Amygdala (tissue), 56 donors: ENCODE results near the gene SERTAD1.

ENCODE experiments used
- DNase-seq, 56 donors: peaks; one replicate each; lab custom pipeline; 2025; lab: John Stamatoyannopoulos, UW

Gene SERTAD1

DNA sequence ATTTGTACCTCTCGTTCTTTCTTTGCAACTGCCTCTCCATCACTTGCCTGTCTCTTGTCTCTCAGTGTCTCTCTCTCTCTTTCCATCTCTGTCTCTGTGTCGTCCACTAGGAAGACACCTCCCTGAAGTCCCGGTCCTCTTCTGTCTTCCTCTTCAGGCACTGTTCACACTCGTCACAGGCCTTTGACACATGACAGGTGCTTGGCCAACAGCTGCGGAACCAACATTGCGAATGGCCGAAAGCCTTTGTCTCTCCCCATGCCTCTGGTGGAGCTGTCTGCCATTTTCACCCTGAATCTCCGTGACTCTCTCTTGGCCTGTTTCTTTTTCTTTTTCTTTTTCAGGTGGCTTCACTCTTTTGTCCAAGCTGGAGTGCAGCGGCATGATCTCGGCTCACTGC lies 38.6 kb downstream of the SERTAD1 start:
- DNase-seq, result no peak

DNA sequence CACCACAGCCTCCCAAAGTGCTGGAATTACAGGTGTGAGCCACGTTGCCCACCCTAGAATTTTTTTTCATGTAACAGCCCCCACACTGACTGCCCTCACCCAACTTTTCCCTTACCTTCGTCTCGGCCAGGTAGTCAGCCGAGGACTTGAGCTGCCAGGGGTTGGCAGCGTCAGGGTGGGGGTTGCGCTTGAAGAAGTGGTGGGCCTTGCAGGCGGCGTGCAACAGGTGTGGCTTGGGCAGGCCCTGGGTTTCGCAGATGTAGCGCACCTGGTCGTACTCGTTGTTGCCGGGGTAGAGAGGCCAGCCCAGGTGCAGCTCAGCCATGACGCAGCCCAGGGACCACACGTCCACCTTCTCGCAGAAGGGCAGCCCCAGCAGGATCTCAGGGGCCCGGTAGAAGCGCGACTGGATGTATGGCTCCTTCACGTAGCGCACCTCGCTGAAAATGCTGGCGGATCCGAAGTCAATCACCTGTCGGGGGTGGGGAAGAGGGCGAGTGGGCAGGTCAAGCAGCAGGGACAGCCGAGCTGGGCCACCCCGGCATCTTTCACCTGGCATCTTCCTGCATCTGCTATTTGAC lies 42.0 kb downstream of the SERTAD1 start:
- DNase-seq, result no peak

DNA sequence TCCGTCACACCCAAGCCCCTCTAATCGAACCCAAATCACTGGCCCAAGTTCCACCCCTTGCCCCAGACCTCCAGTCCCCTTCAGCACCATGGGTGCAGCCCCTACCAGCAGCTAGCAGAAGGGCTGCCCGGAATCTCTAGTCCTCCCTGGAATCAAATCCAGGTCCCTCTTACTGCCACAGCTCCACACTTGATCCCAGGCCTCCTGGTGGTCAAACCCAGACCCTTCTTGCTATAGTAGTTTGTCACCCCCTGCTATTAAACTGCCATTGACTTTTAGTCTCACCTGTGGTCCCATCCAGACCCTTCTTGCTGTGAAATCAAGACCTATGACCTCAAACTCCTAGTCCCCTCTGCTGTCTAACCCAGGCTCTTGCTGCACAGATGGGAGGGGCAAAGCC lies 44.5 kb downstream of the SERTAD1 start:
- no peak for DNase-seq

DNA sequence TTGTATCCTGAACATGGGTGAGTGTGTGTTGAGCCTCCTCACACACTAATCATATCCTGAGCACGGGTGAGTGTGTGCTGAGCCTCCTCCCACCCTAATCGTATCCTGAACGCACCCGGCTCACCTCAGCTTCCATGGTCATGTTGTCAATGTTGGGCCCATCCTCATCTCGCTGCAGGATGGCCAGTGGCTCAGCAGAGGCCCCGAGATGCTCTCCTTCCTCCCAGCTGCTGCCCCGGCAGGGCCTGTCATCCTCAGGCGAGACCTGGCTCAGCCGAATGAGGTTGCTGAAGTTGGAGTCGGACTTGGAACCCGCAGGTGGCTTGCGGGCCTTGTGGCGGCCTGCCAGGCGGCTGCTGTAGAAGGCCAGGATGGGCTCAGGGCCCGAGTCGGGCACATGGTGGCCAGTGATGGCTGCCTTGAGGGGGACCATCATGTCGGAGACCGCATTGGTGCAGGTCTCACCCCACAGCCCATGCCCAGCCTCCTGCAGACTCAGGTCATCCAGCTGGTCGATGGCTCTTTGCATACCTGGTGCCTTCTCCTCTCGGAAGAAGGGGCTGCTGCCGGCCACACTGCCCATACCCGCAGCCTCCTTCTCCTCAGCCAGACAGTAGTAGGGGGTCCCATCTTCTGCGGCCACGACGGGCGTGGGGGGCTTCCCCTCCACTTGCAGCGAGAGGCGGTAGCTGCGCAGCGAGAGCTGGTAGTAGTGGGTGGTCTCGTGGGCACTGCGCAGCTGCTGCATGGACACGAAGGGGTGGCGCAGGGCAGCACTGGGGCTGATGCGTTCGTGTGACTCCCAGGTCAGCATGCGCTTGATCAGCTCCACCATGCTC lies 45.4 kb downstream of the SERTAD1 start:
- peak in 1 of 56 donors; percentile 10 for DNase-seq

DNA sequence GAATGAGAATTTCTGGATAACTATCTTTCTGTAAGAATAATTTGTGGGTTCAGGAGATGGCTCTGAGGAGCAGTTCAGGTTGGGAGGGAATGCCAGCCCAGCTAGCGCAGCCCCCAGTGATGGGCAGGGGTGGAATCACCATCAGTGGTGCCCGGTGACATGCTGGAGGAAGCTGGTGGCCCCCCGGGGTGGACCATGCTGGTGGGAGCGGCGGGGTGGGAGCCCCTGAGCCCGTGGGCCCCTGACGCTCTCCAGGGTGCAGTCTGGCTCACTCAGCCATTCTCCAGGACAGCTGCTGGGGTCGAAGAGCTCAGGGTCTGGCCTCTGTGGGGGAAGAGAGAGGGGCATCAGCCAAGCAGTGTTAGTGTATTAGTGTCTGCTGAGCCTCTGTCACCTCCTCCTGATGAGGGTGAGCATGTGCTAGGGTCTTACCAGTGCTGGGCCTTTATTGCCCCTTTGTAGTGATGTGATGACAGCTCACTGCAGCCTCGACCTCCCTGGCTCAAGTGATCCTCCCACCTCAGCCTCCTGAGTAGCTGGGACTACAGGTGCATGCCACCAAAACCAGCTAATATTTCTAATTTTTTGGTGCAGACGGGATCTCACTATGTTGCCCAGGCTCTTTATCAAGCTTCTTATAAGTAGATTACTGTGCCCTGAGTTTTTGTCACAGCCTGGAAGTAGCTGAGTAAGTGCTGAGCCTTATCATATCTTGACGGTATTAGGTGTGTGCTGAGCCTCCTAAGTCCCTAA lies 46.2 kb downstream of the SERTAD1 start:
- no peak for DNase-seq

DNA sequence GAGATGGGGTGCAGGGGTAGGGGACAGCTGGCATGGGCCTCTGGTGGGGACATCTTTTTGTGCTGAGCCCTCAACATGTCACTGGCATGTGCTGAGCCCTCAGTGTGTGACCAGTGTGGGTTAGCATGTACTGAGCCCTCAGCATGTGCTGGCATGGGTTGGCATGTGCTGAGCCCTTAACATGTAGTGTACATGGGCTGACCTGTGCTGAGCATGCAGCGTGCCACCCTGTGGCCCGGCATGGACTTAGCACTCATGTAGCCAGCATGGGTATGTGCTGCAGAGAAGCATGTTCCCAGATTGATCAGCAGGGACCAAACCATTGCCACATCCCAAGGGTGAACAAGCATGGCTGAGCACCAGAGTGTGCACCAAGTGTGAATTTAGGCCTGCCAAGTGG lies 47.3 kb downstream of the SERTAD1 start:
- peak in 1 of 56 donors; percentile 16 for DNase-seq

DNA sequence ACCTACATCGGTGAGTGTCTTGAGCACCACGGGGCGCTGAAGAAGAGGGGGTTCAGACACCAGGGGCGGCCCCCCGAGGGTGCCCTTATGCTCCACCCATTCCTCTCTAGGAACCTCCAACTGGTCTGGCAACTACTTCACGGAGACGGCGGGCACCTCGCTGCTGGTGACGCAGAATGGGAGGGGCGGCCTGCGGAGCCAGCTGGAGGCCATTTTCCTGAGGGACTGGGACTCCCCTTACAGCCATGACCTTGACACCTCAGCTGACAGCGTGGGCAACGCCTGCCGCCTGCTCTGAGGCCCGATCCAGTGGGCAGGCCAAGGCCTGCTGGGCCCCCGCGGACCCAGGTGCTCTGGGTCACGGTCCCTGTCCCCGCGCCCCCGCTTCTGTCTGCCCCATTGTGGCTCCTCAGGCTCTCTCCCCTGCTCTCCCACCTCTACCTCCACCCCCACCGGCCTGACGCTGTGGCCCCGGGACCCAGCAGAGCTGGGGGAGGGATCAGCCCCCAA lies 47.9 kb downstream of the SERTAD1 start:
- no peak for DNase-seq

DNA sequence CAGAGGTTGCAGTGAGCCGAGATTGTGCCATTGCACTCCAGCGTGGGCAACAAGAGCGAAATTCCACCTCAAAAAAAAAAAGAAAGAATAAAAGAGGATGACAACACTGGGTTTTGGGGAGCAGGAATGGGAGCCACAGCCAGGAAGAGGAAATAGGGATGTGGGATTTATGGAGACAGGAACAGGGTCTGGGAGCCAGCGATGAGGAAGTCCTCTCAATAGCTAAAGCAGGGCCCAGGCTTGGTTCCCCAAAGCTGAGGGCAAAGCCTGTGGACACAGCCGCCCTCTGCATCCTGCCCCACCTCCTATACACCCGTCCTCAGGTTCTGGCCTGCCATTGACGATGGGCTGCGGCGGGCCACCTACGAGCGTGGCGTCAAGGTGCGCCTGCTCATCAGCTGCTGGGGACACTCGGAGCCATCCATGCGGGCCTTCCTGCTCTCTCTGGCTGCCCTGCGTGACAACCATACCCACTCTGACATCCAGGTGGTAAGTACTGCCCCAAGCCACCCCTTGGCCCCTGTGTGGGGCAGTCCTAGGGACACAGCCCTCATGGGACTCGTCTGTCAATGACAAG lies 49.4 kb downstream of the SERTAD1 start:
- DNase-seq, result no peak

DNA sequence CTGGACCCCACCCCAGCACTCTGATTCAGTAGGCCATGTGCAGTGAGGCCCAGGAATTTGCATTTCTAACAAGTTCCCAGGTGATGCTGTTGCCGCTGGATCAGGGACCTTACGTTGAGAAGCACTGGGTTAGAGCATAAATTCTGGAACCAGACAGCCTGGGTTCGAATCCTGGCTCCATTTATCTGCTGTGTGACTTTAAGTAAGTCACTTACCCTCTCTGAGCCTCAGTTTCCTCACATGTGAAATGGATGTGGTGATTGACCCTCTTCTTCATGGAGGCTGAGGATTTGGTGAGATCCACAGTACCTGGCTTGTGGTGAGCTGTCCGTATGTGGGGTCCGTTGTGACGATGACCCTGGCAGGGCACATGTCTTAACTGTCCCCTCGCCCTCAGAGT lies 51.7 kb downstream of the SERTAD1 start:
- DNase-seq, result no peak

DNA sequence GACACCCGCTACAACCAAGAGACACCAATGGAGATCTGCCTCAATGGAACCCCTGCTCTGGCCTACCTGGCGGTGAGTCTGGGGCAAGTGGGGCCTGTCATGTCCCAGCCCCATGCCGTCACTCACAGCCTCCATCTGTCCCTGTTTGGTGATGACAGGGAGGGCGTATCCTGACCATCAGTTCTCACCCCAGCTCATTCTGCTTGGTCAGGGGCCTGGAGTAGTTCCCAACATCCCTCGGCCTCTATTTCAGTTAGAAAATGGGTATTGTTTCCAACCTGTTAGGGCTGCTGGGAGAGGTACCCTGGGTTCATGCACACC lies 54.0 kb downstream of the SERTAD1 start:
- no peak for DNase-seq
